Astrocyte (in vitro differentiated cells and primary cell): ENCODE measurements around the gene FHIT.

Source experiments
- EZH2 ChIP-seq: IDR thresholded peaks from 2 replicates; pipeline ENCODE4 v1.6.1; 2012; ENCODE audit warnings: mild to moderate bottlenecking, low read length, inconsistent platforms; ENCODE audit not compliant: insufficient read depth
- TF ChIP-seq, protein P1 (sequence below): IDR thresholded peaks from 2 replicates; pipeline ENCODE4 v1.5.1; 2011; ENCODE audit warnings: low read depth, mild to moderate bottlenecking, inconsistent platforms, low read length, moderate library complexity; ENCODE audit not compliant: insufficient read depth

DNA sequence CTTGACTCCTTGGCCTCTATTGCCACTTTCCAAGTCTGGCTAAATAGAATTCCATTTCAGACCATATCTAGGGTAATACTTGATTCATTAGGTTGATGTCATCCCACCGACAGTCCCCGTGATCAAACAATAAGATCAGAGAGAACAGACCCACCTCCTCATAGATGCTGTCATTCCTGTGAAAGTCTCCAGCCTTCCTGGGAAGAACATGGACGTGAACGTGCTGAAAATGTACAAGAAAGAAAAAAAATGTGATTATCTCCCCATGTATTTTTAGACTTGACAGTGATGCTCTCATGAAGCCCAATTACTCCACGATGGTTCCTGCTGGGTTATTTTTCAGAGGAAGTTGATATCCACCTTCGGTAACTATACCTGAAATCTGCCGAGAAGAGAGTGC, 1329.1 kb downstream of the FHIT start:
- TF ChIP-seq EZH2: no peak
- TF ChIP-seq, protein P1, sequence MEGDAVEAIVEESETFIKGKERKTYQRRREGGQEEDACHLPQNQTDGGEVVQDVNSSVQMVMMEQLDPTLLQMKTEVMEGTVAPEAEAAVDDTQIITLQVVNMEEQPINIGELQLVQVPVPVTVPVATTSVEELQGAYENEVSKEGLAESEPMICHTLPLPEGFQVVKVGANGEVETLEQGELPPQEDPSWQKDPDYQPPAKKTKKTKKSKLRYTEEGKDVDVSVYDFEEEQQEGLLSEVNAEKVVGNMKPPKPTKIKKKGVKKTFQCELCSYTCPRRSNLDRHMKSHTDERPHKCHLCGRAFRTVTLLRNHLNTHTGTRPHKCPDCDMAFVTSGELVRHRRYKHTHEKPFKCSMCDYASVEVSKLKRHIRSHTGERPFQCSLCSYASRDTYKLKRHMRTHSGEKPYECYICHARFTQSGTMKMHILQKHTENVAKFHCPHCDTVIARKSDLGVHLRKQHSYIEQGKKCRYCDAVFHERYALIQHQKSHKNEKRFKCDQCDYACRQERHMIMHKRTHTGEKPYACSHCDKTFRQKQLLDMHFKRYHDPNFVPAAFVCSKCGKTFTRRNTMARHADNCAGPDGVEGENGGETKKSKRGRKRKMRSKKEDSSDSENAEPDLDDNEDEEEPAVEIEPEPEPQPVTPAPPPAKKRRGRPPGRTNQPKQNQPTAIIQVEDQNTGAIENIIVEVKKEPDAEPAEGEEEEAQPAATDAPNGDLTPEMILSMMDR: no peak
